Spleen (tissue), 11 donors: ENCODE data around the gene EFNB2. TPM values are rescaled to one million over a fixed set of nuclear protein-coding genes. Genes with fewer than 3 reads are reported as not detected.

Experiments used
- DNase-seq: peaks from one replicate; pipeline ENCODE4 v3.0.0-alpha.2; 2020
- H3K27ac ChIP-seq, 8 donors: fragments of 200-600 bp; sonication (generic) in 7 of 8; 1 replicate in 4 of 8; 2 replicates in 4 of 8; pipeline versions ENCODE4 v1.5.0 to v1.8.0; 2016 to 2021; ENCODE audit warnings: inconsistent platforms in 4 of 8, mild to moderate bottlenecking in 4 of 8, moderate library complexity in 1 of 8
- H3K27me3 ChIP-seq, 7 donors: fragments of 200-600 bp; sonication (generic) in 6 of 7; replicated peaks in 1 of 7; 1 replicate in 4 of 7; 2 replicates in 3 of 7; pipeline versions ENCODE4 v1.5.0 to v1.8.0; 2016 to 2021; ENCODE audit warnings: inconsistent platforms in 3 of 7, mild to moderate bottlenecking in 1 of 7
- H3K36me3 ChIP-seq, 6 donors: fragments of 200-600 bp; sonication (generic) in 5 of 6; 1 replicate in 4 of 6; 2 replicates in 2 of 6; pipeline versions ENCODE4 v1.5.0 to v1.8.0; 2016 to 2021; ENCODE audit warnings: inconsistent platforms in 2 of 6
- H3K4me1 ChIP-seq, 6 donors: fragments of 200-600 bp; sonication (generic) in 5 of 6; 1 replicate in 3 of 6; 2 replicates in 3 of 6; pipeline versions ENCODE4 v1.5.0 to v1.8.0; 2016 to 2021; ENCODE audit warnings: inconsistent platforms in 3 of 6
- H3K4me3 ChIP-seq, 8 donors: fragments of 200-600 bp; sonication (generic) in 7 of 8; 1 replicate in 4 of 8; 2 replicates in 4 of 8; pipeline versions ENCODE4 v1.5.0 to v1.8.0; 2016 to 2021; ENCODE audit warnings: inconsistent platforms in 4 of 8, mild to moderate bottlenecking in 4 of 8, moderate library complexity in 2 of 8
- H3K9me3 ChIP-seq, 8 donors: fragments of 200-600 bp; sonication (generic) in 7 of 8; 1 replicate in 4 of 8; 2 replicates in 4 of 8; pipeline versions ENCODE4 v1.5.0 to v1.8.0; 2016 to 2021; ENCODE audit warnings: inconsistent platforms in 4 of 8
- POLR2A ChIP-seq, 3 donors: fragments of 450-650 bp; IDR thresholded peaks; one replicate each; pipeline ENCODE4 v1.5.1; 2017; ENCODE audit warnings: antibody characterized with exemption in 3 of 3, mild to moderate bottlenecking in 1 of 3
- POLR2AphosphoS5 ChIP-seq, 3 donors: sonication (generic); formaldehyde crosslinking; IDR thresholded peaks; one replicate each; pipeline ENCODE4 v1.5.1; 2017; ENCODE audit warnings: antibody characterized with exemption in 3 of 3
- WGBS, 5 donors: extraction: QIAGEN DNeasy Blood & Tissue Kit in 3 of 5; methylation state at CpG; one replicate each; pipeline versions ENCODE4 v1.1.5 to v1.1.7; 2013 to 2018; 5-methylcytosine and 5-hydroxymethylcytosine counted together
- intact Hi-C: fragments of 100-400 bp; cut with DNase I; formaldehyde crosslinking; loops from one replicate; pipeline ENCODE4 v1.15.0; 2023; ENCODE audit warnings: low total_unique reads
- polyA plus RNA-seq, 3 donors: library from polyadenylated mRNA; stranded (reverse); fragments of 200-250 nt; gene quantifications; one replicate each; pipeline ENCODE4 v1.2.1, GENCODE V29; 2013
- total RNA-seq, 7 donors: library from RNA; depleted of rRNA in 3 of 7; stranded (reverse); fragments of >200 nt in 3 of 7; fragmentation: NEBNext Ultra II Directional in 4 of 7; extraction: Animal tissue kit (Norgen Biotek cat#: 25700) in 4 of 7; gene quantifications; one replicate each; pipeline versions ENCODE4 v1.1.0 to v1.2.1, GENCODE V29; 2016 to 2021
- TF ChIP-seq, protein P1 (sequence below), 11 experiments: fragments of 200-600 bp in 7 of 11; fragments of 450-650 bp in 4 of 11; sonication (generic) in 4 of 11; IDR thresholded peaks in 8 of 11; conservative IDR thresholded peaks in 3 of 11; 1 replicate in 7 of 11; 2 replicates in 4 of 11; pipeline versions ENCODE4 v1.4.0 to v1.8.0; 2016 to 2021; ENCODE audit warnings: antibody characterized with exemption in 11 of 11, inconsistent platforms in 4 of 11, mild to moderate bottlenecking in 1 of 11
- donor health status: healthy with polysubstance abuse.
- donor health status: DM: no; HTN: no; CAD: no; lungs with moderate emphysema.
- donor health status: DM: no; HTN: no; CAD: no.
- donor health status: Bipolar disorder and iron deficiency.
- donor health status: healthy.
- donor health status: DM: no; HTN: no; CAD: no.
- donor health status: DM: yes; HTN: yes; CAD: no.

Gene EFNB2
- total and polyA plus RNA-seq, 10 donors = 2.9 to 22.9 (median 16.0) TPM

DNA sequence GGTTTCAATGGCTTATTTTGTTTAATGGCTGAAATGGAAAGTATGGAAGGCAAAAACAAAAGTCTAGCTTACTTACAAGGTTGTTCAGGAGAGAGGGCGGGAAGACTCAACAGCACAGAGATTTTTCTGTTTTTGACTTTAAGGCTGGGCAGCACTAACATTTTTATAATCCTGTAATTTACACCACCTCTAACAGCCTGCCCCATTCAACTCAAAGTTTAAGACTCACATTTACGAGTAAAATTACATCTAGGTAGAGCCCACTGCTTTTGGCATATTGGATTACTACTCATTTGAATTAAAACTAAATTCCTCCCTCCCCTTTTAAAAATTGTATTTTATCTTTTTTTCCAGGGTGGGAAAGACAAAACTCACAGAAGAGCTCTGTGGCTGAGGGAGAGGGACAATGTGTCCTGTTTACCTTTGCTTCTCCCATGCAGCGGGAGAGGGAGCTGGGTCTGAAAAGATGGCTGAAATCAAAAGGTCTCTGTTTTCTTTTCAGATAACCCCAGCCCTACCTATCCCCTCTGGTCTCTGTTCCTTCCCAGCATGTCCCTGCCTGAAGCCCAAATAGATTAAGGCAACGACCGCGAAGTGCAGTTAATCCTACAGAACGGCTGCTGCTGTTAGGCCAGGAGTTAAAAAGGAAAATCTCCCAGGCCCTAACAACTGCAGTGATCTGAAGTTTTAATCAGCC is 6.6 kb downstream of the EFNB2 start:
- Histone ChIP-seq H3K4me3 (no peak overlapping the region), H3K27me3 (peaks cover 0 to 44% (median 15%) of the 10 kb centered on the region in 7 donors), H3K4me1 (peaks cover 11 to 20% (median 16%) of the 10 kb centered on the region in 6 donors), H3K9me3 (no peaks in the 10 kb centered on the region), H3K27ac (no peak overlapping the region), H3K36me3 (no peaks in the 10 kb centered on the region)
- 88 to 92% (median 92%) methylated on average over 7 of the region's 7 CpGs for WGBS, 5 donors
- TF ChIP-seq POLR2A (IDR thresholded peaks at IDR 0.05) (no peak), POLR2AphosphoS5 (IDR thresholded peaks at IDR 0.05) (no peak)
- TF ChIP-seq, protein P1, sequence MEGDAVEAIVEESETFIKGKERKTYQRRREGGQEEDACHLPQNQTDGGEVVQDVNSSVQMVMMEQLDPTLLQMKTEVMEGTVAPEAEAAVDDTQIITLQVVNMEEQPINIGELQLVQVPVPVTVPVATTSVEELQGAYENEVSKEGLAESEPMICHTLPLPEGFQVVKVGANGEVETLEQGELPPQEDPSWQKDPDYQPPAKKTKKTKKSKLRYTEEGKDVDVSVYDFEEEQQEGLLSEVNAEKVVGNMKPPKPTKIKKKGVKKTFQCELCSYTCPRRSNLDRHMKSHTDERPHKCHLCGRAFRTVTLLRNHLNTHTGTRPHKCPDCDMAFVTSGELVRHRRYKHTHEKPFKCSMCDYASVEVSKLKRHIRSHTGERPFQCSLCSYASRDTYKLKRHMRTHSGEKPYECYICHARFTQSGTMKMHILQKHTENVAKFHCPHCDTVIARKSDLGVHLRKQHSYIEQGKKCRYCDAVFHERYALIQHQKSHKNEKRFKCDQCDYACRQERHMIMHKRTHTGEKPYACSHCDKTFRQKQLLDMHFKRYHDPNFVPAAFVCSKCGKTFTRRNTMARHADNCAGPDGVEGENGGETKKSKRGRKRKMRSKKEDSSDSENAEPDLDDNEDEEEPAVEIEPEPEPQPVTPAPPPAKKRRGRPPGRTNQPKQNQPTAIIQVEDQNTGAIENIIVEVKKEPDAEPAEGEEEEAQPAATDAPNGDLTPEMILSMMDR (IDR thresholded peaks at IDR 0.05 in 8 of 11, conservative IDR thresholded peaks at IDR 0.05 in 3 of 11) = no peak
- no peak for DNase-seq
- intact Hi-C loops = no loop called here

DNA sequence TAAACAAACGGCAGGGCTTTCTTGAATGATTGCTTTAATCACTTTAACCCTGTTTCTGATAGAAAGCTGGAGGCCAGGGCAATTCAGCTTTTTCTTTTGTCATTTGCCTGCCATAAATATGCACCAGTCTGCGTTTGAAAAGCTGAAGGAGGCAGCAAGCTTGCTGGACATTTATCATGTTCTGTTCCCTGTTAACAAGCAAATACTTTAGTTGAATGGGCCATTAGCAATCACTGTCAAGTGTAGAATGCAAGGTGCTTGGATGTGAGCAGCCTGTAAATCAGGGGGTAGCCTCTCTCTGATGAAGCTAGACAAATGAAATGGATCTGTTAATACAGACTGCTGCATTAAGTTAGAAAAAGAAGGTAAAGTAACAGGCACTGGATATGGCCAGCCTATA is 7.6 kb downstream of the EFNB2 start:
- intact Hi-C loops = no loop called here
- no peaks in the 10 kb centered on the region for H3K36me3 ChIP-seq
- H3K9me3 ChIP-seq = no peaks in the 10 kb centered on the region
- H3K27me3 ChIP-seq = peaks cover 0 to 34% (median 5%) of the 10 kb centered on the region in 7 donors
- no peak overlapping the region for H3K4me3 ChIP-seq
- H3K27ac ChIP-seq = no peak overlapping the region
- DNase-seq = no peak
- TF ChIP-seq POLR2A (IDR thresholded peaks at IDR 0.05) (no peak), POLR2AphosphoS5 (IDR thresholded peaks at IDR 0.05) (no peak)
- TF ChIP-seq, protein P1 (IDR thresholded peaks at IDR 0.05 in 8 of 11, conservative IDR thresholded peaks at IDR 0.05 in 3 of 11) = no peak
- 52 to 83% (median 71%) methylated on average over 2 of the region's 2 CpGs for WGBS, 5 donors
- H3K4me1 ChIP-seq = peaks cover under 1 to 9% (median 7%) of the 10 kb centered on the region in 6 donors

DNA sequence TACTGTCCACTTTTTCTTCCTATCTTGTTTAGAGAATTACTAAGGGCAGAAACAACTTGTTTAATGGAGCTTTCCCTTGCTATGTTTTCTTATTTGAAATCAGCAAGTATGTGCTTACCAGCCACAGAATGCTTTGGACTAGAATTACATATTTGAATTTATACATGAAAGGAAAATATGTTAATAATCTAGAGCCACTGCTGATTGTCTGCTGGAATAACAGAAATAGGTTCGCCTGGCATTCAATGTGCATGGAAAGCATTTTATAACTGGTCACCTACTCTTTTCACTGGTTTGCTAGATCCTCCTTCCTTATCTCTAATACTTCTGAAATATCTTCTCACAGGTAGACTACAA is 8.0 kb downstream of the EFNB2 start:
- TF ChIP-seq POLR2AphosphoS5 (IDR thresholded peaks at IDR 0.05) (no peak), POLR2A (IDR thresholded peaks at IDR 0.05) (no peak)
- TF ChIP-seq, protein P1 (IDR thresholded peaks at IDR 0.05 in 8 of 11, conservative IDR thresholded peaks at IDR 0.05 in 3 of 11) = no peak
- intact Hi-C loops = no loop called here
- Histone ChIP-seq H3K9me3 (no peaks in the 10 kb centered on the region), H3K4me1 (peaks cover 0 to 6% (median 3%) of the 10 kb centered on the region in 6 donors), H3K27me3 (peaks cover 0 to 33% (median 4%) of the 10 kb centered on the region in 7 donors), H3K4me3 (no peak overlapping the region), H3K27ac (no peak overlapping the region), H3K36me3 (no peaks in the 10 kb centered on the region)
- no peak for DNase-seq
- 84 to 94% (median 86%) methylated on average over 1 of the region's 1 CpG for WGBS, 5 donors

DNA sequence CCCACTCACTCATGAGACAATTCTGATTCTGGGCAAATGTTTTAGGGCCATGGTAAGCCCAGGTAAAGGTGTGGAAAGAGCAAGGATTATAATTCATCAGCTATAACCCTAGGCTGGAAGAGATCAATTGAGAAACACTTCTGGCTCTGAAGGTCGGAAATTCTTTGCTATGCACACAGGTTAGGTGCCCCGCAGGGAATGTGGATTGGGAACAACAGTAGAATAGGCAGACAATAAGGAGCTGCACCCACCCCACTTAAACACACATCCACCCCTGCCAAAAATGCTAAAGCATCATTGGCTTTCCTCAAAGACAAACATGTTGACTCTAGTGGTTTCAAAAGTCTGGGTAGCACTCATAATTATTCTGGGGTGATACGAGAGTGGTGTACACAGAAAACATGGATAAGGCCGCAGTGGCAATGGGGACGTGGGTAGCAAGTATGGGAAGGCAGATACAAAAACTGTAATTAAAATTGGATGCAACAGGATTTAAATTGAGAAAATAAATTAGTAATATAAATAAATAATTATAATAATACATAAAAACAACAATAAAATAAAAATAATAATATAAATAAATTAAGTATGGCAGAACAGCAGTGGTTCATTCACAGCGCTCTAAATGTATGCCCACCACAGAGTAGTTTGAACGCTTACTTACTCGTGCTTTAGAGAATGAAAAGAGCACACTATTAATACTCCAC is 8.6 kb downstream of the EFNB2 start:
- TF ChIP-seq POLR2A (IDR thresholded peaks at IDR 0.05) (no peak), POLR2AphosphoS5 (IDR thresholded peaks at IDR 0.05) (no peak)
- TF ChIP-seq, protein P1 (IDR thresholded peaks at IDR 0.05 in 8 of 11, conservative IDR thresholded peaks at IDR 0.05 in 3 of 11) = no peak
- Histone ChIP-seq H3K4me1 (peaks cover 0 to 7% (median 0%) of the 10 kb centered on the region in 6 donors), H3K27me3 (peaks cover 0 to 29% (median 0%) of the 10 kb centered on the region in 7 donors), H3K9me3 (no peaks in the 10 kb centered on the region), H3K4me3 (no peak overlapping the region), H3K27ac (no peak overlapping the region), H3K36me3 (no peaks in the 10 kb centered on the region)
- no peak for DNase-seq
- 91 to 96% (median 92%) methylated on average over 8 of the region's 8 CpGs for WGBS, 5 donors
- intact Hi-C loops = no loop called here
